HEK293 (cell line): ENCODE data around the gene DARS2.

Experiments used
- CTCF ChIP-seq: fragments of 450-650 bp; formaldehyde crosslinking; IDR thresholded peaks from 2 replicates; pipeline ENCODE4 v1.5.1; 2016; ENCODE audit warnings: missing biosample characterization, missing genetic modification characterization
- SP3 ChIP-seq: fragments of 450-650 bp; formaldehyde crosslinking; IDR thresholded peaks from 2 replicates; pipeline ENCODE4 v1.5.1; 2016; ENCODE audit warnings: missing biosample characterization, missing genetic modification characterization
- ZBTB7A ChIP-seq: fragments of 450-650 bp; formaldehyde crosslinking; IDR thresholded peaks from 2 replicates; pipeline ENCODE4 v1.5.1; 2016; ENCODE audit warnings: low read depth, missing biosample characterization, missing genetic modification characterization
- ZNF174 ChIP-seq: fragments of 450-650 bp; formaldehyde crosslinking; IDR thresholded peaks from 2 replicates; pipeline ENCODE4 v1.5.0; 2017; ENCODE audit warnings: missing biosample characterization, mild to moderate bottlenecking, missing genetic modification characterization
- ZNF19 ChIP-seq: fragments of 450-650 bp; formaldehyde crosslinking; IDR thresholded peaks from 2 replicates; pipeline ENCODE4; 2016; ENCODE audit warnings: missing biosample characterization, missing genetic modification characterization, low read depth
- ZNF24 ChIP-seq: fragments of 450-650 bp; formaldehyde crosslinking; IDR thresholded peaks from 2 replicates; pipeline ENCODE4 v1.5.1; 2016; ENCODE audit warnings: missing biosample characterization, missing genetic modification characterization
- ZNF274 ChIP-seq, 2 experiments: fragments of 200-500 bp in 1 of 2; fragments of 450-650 bp in 1 of 2; sonication (Bioruptor generic) in 1 of 2; formaldehyde crosslinking in 1 of 2; IDR thresholded peaks; 2 replicates each; pipeline versions ENCODE4 v1.5.1 to v1.6.1; 2014 to 2016; ENCODE audit warnings: borderline replicate concordance in 1 of 2, inconsistent platforms in 1 of 2, low read length in 1 of 2, missing biosample characterization in 1 of 2, missing genetic modification characterization in 1 of 2
- ZNF423 ChIP-seq: fragments of 450-650 bp; formaldehyde crosslinking; IDR thresholded peaks from 2 replicates; pipeline ENCODE4 v1.5.1; 2016; ENCODE audit warnings: missing biosample characterization, missing genetic modification characterization
- ZNF549 ChIP-seq: fragments of 450-650 bp; IDR thresholded peaks from 2 replicates; pipeline ENCODE4 v1.5.1; 2018; ENCODE audit warnings: missing biosample characterization, missing genetic modification characterization, mild to moderate bottlenecking, inconsistent platforms, moderate library complexity
- ZNF558 ChIP-seq: fragments of 450-650 bp; formaldehyde crosslinking; IDR thresholded peaks from 2 replicates; pipeline ENCODE4 v1.5.1; 2016; ENCODE audit warnings: missing biosample characterization, missing genetic modification characterization
- TF ChIP-seq, protein P1 (sequence below): fragments of 450-650 bp; formaldehyde crosslinking; IDR thresholded peaks from 2 replicates; pipeline ENCODE4 v1.5.1; 2016; ENCODE audit warnings: missing biosample characterization, missing genetic modification characterization
- TF ChIP-seq, protein P2 (sequence below): fragments of 450-650 bp; formaldehyde crosslinking; IDR thresholded peaks from 2 replicates; pipeline ENCODE4 v1.5.1; 2016; ENCODE audit warnings: missing biosample characterization, missing genetic modification characterization

DNA sequence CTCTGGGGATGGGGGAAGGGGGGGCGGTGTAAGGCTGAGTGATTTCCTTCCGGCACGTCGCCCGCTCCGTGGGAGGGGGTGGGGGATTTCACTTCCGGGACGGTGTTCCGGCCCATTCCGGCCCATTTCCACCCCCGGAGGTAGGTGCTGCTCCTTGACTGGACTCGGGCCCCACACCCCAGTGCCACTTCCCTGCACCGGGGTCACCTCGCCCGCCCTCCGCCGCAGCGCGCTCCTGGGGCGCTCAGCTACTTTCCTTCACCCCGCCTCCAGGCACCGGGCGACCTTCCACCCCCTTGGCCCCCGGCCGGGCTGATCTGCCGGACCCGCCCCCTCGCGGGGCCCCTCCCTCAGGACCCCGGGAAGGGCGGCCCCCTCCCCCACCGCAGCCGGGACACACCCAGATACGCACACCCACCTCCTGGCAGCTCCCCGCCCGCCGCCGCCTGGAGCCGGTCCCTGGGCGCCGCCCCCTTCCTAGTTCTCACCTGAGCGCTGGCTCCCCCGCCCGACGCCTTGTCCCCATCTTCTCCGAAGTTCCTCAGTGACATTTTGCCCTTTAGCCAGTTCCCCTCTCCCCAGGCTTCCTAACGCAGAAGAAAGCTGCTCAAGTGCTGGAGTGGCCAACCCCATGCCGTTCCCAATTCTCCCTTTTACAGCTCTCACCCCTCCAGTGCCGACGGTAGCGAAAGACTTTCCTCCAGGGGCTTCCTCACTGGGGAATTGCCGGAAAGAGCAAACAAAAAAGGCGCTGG, 44.0 kb downstream of the DARS2 start, which contains the start of gene ZBTB37:
- TF ChIP-seq ZBTB7A (tag by site-specific recombination) = peak; percentile 53; the same call in 1 of the 2 replicates
- no peak for TF ChIP-seq ZNF558 (tag by site-specific recombination)
- peak; percentile 33; the same call in 1 of the 2 replicates for TF ChIP-seq ZNF24
- no peak for TF ChIP-seq ZNF549 (tag by site-specific recombination)
- no peak for TF ChIP-seq ZNF19 (tag by site-specific recombination)
- no peak for TF ChIP-seq ZNF274 (IDR thresholded peaks at IDR 0.05; ENCODE audit: low read length)
- no peak for TF ChIP-seq ZNF274 (tag by site-specific recombination; IDR thresholded peaks at IDR 0.05; ENCODE audit: borderline replicate concordance)
- TF ChIP-seq CTCF (tag by site-specific recombination) = no peak
- no peak for TF ChIP-seq ZNF174 (tag by site-specific recombination)
- peak; percentile 80 for TF ChIP-seq ZNF423
- TF ChIP-seq, protein P1, sequence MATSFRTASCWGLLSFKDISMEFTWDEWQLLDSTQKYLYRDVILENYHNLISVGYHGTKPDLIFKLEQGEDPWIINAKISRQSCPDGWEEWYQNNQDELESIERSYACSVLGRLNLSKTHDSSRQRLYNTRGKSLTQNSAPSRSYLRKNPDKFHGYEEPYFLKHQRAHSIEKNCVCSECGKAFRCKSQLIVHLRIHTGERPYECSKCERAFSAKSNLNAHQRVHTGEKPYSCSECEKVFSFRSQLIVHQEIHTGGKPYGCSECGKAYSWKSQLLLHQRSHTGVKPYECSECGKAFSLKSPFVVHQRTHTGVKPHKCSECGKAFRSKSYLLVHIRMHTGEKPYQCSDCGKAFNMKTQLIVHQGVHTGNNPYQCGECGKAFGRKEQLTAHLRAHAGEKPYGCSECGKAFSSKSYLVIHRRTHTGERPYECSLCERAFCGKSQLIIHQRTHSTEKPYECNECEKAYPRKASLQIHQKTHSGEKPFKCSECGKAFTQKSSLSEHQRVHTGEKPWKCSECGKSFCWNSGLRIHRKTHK (tag by site-specific recombination) = no peak
- TF ChIP-seq, protein P2, sequence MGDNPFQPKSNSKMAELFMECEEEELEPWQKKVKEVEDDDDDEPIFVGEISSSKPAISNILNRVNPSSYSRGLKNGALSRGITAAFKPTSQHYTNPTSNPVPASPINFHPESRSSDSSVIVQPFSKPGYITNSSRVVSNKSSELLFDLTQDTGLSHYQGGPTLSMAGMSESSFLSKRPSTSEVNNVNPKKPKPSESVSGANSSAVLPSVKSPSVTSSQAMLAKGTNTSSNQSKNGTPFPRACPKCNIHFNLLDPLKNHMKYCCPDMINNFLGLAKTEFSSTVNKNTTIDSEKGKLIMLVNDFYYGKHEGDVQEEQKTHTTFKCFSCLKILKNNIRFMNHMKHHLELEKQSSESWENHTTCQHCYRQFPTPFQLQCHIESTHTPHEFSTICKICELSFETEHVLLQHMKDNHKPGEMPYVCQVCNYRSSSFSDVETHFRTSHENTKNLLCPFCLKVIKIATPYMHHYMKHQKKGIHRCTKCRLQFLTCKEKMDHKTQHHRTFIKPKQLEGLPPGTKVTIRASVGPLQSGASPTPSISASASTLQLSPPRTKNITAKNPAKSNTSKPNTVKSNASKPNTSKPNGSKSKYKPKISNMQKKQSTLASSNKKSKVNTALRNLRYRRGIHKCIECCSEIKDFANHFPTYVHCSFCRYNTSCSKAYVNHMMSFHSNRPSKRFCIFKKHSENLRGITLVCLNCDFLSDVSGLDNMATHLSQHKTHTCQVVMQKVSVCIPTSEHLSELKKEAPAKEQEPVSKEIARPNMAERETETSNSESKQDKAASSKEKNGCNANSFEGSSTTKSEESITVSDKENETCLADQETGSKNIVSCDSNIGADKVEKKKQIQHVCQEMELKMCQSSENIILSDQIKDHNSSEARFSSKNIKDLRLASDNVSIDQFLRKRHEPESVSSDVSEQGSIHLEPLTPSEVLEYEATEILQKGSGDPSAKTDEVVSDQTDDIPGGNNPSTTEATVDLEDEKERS (tag by site-specific recombination) = no peak
- TF ChIP-seq SP3 (tag by site-specific recombination) = peak; percentile 94
